ENCODE measurements around the gene ZNF282. TPM values are rescaled to one million over a fixed set of nuclear protein-coding genes. Genes with fewer than 3 reads are reported as not detected.
"Not testable (repeated sequence)": the region's sequence is repeated elsewhere in the genome, so short reads cannot be mapped to it uniquely, and the experiment has no call there.

ZNF282 gene
- total RNA-seq, 1 donor from 2014 or later = 17.3 TPM

GRCh38 chr7:149224352-149224751, 29.0 kb downstream of the ZNF282 start:
- no peak for DNase-seq (ENCODE audit: low spot score)

GRCh38 chr7:149225106-149225505, 29.8 kb downstream of the ZNF282 start:
- no peak for DNase-seq (ENCODE audit: low spot score)

- DNase-seq (ENCODE audit: low spot score) = no peak
Observed at GRCh38 chr7:149225656-149226055, 30.3 kb downstream of the ZNF282 start.

- DNase-seq (ENCODE audit: low spot score) = not testable (repeated sequence)
Observed at GRCh38 chr7:149226366-149226765, 31.0 kb downstream of the ZNF282 start.

GRCh38 chr7:149226840-149227494, 31.6 kb downstream of the ZNF282 start:
- DNase-seq (ENCODE audit: low spot score) = no peak

- no peak for DNase-seq (ENCODE audit: low spot score)
Observed at GRCh38 chr7:149228831-149229471, 33.6 kb downstream of the ZNF282 start.

- DNase-seq (ENCODE audit: low spot score) = no peak
Observed at GRCh38 chr7:149229526-149229925, 34.2 kb downstream of the ZNF282 start.

- DNase-seq (ENCODE audit: low spot score) = no peak
Observed at GRCh38 chr7:149232362-149232761, 37.0 kb downstream of the ZNF282 start.

- DNase-seq (ENCODE audit: low spot score) = not testable (repeated sequence)
Observed at GRCh38 chr7:149233655-149234204, 38.4 kb downstream of the ZNF282 start.

GRCh38 chr7:149237502-149237901, 42.2 kb downstream of the ZNF282 start:
- no peak for DNase-seq (ENCODE audit: low spot score)

- no peak for DNase-seq (ENCODE audit: low spot score)
Observed at GRCh38 chr7:149238051-149238450, 42.7 kb downstream of the ZNF282 start.

- peak; percentile 93 for DNase-seq (ENCODE audit: low spot score)
Observed at GRCh38 chr7:149239345-149240143, 44.2 kb downstream of the ZNF282 start, which contains the start of gene ZNF212. TSS of gene ZNF212 (plus strand) at chr7:149239651. CDS start at chr7:149239779, 128 bp downstream.

- no peak for DNase-seq (ENCODE audit: low spot score)
Observed at GRCh38 chr7:149240637-149241036, 45.3 kb downstream of the ZNF282 start.

- no peak for DNase-seq (ENCODE audit: low spot score)
Observed at GRCh38 chr7:149241696-149242095, 46.4 kb downstream of the ZNF282 start.

GRCh38 chr7:149245244-149245643, 49.9 kb downstream of the ZNF282 start:
- DNase-seq (ENCODE audit: low spot score) = no peak

GRCh38 chr7:149245744-149246143, 50.4 kb downstream of the ZNF282 start:
- no peak for DNase-seq (ENCODE audit: low spot score)

GRCh38 chr7:149248777-149249176, 53.4 kb downstream of the ZNF282 start:
- no peak for DNase-seq (ENCODE audit: low spot score)

GRCh38 chr7:149250151-149250550, 54.8 kb downstream of the ZNF282 start:
- DNase-seq (ENCODE audit: low spot score) = not testable (repeated sequence)

- DNase-seq (ENCODE audit: low spot score) = not testable (repeated sequence)
Observed at GRCh38 chr7:149251518-149251917, 56.2 kb downstream of the ZNF282 start.

GRCh38 chr7:149252378-149252777, 57.0 kb downstream of the ZNF282 start:
- DNase-seq (ENCODE audit: low spot score) = no peak

GRCh38 chr7:149253665-149254064, 58.3 kb downstream of the ZNF282 start:
- DNase-seq (ENCODE audit: low spot score) = no peak

Measured in umbilical cord (tissue), 2 donors.